GM12864 (cell line): ENCODE measurements around the gene CCR5AS.

Experiments
- DNase-seq: peaks from one replicate; pipeline ENCODE4 v3.0.0-alpha.2; 2011; ENCODE audit warnings: low read depth
- H3K4me3 ChIP-seq: 2 replicates; pipeline ENCODE4 v1.5.1; 2011; ENCODE audit warnings: mild to moderate bottlenecking, low read depth, low read length, control low read depth
- TF ChIP-seq, protein P1 (sequence below): IDR thresholded peaks from 2 replicates; pipeline ENCODE4 v1.5.1; 2011; ENCODE audit warnings: low read depth, mild to moderate bottlenecking, moderate library complexity, low read length, control low read depth, inconsistent platforms; ENCODE audit errors: missing control alignments

Gene CCR5AS

DNA sequence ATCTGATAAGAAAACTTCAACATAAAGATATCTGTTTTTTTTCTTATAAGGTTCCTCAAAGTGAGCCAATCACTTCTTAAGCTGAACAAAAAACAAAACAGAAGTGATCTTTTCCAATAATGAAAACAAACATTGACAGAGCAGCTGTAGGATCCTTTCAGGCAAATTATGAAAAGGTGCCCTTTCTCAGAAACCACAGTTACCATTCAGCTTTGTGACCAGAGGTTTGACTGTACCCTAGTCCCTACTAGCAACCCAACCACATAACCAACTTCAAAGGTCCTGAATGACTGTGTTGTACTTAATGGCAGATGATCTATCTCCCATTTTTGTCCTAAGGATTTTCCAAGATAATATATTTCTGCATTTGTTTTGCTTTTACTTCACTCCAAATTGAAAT, 92.3 kb downstream of the CCR5AS start:
- TF ChIP-seq, protein P1, sequence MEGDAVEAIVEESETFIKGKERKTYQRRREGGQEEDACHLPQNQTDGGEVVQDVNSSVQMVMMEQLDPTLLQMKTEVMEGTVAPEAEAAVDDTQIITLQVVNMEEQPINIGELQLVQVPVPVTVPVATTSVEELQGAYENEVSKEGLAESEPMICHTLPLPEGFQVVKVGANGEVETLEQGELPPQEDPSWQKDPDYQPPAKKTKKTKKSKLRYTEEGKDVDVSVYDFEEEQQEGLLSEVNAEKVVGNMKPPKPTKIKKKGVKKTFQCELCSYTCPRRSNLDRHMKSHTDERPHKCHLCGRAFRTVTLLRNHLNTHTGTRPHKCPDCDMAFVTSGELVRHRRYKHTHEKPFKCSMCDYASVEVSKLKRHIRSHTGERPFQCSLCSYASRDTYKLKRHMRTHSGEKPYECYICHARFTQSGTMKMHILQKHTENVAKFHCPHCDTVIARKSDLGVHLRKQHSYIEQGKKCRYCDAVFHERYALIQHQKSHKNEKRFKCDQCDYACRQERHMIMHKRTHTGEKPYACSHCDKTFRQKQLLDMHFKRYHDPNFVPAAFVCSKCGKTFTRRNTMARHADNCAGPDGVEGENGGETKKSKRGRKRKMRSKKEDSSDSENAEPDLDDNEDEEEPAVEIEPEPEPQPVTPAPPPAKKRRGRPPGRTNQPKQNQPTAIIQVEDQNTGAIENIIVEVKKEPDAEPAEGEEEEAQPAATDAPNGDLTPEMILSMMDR, result no peak
- H3K4me3 ChIP-seq, result no peak overlapping the region
- DNase-seq, result no peak
